ENCODE results near the gene CABP2.
A peak's percentile ranks its signal among the peaks of the same experiment; 100 is the strongest.

CABP2 gene

GRCh38 chr11:67508486-67509121 is 14.6 kb downstream of the CABP2 start (continued):
- no peak for TF ChIP-seq ZBTB1 (tag by site-specific recombination; IDR thresholded peaks at IDR 0.05)
- TF ChIP-seq ZEB2 (tag by site-specific recombination; IDR thresholded peaks at IDR 0.05): peak; percentile 96
- no peak for TF ChIP-seq IKZF3 (tag by site-specific recombination; IDR thresholded peaks at IDR 0.05)
- TF ChIP-seq ZNF501 (tag by site-specific recombination; IDR thresholded peaks at IDR 0.05): no peak; the same call in 1 of the 2 replicates
- no peak for TF ChIP-seq ZNF350 (tag by site-specific recombination; IDR thresholded peaks at IDR 0.05)
- no peak; the same call in 1 of the 2 replicates for TF ChIP-seq KLF17 (tag by site-specific recombination; IDR thresholded peaks at IDR 0.05)
- TF ChIP-seq ZNF792 (tag by site-specific recombination; IDR thresholded peaks at IDR 0.05): no peak
- no peak for TF ChIP-seq ZNF121 (tag by site-specific recombination; IDR thresholded peaks at IDR 0.05)
- peak; percentile 56; the same call in 1 of the 2 replicates for TF ChIP-seq ZNF76 (tag by site-specific recombination; IDR thresholded peaks at IDR 0.05; ENCODE audit: borderline replicate concordance, low read depth)
- TF ChIP-seq YY2 (tag by site-specific recombination; IDR thresholded peaks at IDR 0.05): peak; percentile 65; the same call in 1 of the 2 replicates
- TF ChIP-seq ZNF184 (tag by site-specific recombination; IDR thresholded peaks at IDR 0.05): no peak
- TF ChIP-seq EGR2 (tag by site-specific recombination; IDR thresholded peaks at IDR 0.05; ENCODE audit: low read depth): no peak
- TF ChIP-seq ZNF600 (tag by site-specific recombination; IDR thresholded peaks at IDR 0.05): peak; percentile 28; the same call in 1 of the 2 replicates
- no peak for TF ChIP-seq OVOL3 (tag by site-specific recombination; IDR thresholded peaks at IDR 0.05)
- no peak for TF ChIP-seq KLF1 (tag by site-specific recombination; IDR thresholded peaks at IDR 0.05)
- TF ChIP-seq ZBTB49 (tag by site-specific recombination; IDR thresholded peaks at IDR 0.05; ENCODE audit: low read depth): no peak
- TF ChIP-seq ZBTB20 (tag by site-specific recombination; IDR thresholded peaks at IDR 0.05): peak; percentile 94
- no peak for TF ChIP-seq ZNF354C (tag by site-specific recombination; IDR thresholded peaks at IDR 0.05; ENCODE audit: borderline replicate concordance, low read depth)
- peak; percentile 66 for TF ChIP-seq ZNF692 (tag by site-specific recombination; IDR thresholded peaks at IDR 0.05)
- TF ChIP-seq ZNF670 (tag by site-specific recombination; IDR thresholded peaks at IDR 0.05; ENCODE audit: low read depth): no peak
- peak; percentile 83 for TF ChIP-seq ZBTB8A (tag by site-specific recombination; IDR thresholded peaks at IDR 0.05)
- peak; percentile 70 for TF ChIP-seq ZBTB10 (tag by site-specific recombination; IDR thresholded peaks at IDR 0.05)
- TF ChIP-seq ZNF335 (tag by site-specific recombination; conservative IDR thresholded peaks at IDR 0.05): peak; percentile 98
- no peak for TF ChIP-seq ZNF654 (tag by site-specific recombination; IDR thresholded peaks at IDR 0.05; ENCODE audit: low read depth)
- no peak for TF ChIP-seq GLI4 (tag by site-specific recombination; IDR thresholded peaks at IDR 0.05)
- TF ChIP-seq ZNF580 (tag by site-specific recombination; IDR thresholded peaks at IDR 0.05): no peak
- TF ChIP-seq ZBTB21 (tag by site-specific recombination; IDR thresholded peaks at IDR 0.05): peak; percentile 96
- no peak for TF ChIP-seq ZNF513 (tag by site-specific recombination; IDR thresholded peaks at IDR 0.05)
- no peak for TF ChIP-seq ZNF623 (tag by site-specific recombination; IDR thresholded peaks at IDR 0.05)
- TF ChIP-seq TCF7L2 (IDR thresholded peaks at IDR 0.05; ENCODE audit: borderline replicate concordance, low read depth, low read length): no peak
- TF ChIP-seq GLIS1 (tag by site-specific recombination; IDR thresholded peaks at IDR 0.05): peak; percentile 64
- TF ChIP-seq ZNF37A (tag by site-specific recombination; IDR thresholded peaks at IDR 0.05): no peak

Data from HEK293 (cell line).